GM23248 (cell line): ENCODE results near the gene SH3BGRL2.

Experiments
- EZH2 ChIP-seq: fragments of 200-600 bp; sonication (generic); IDR thresholded peaks from 2 replicates; pipeline ENCODE4 v1.6.1; 2018; ENCODE audit warnings: antibody characterized with exemption, mild to moderate bottlenecking; ENCODE audit not compliant: insufficient read depth, poor library complexity, severe bottlenecking
- EZH2phosphoT487 ChIP-seq: fragments of 200-600 bp; sonication (generic); IDR thresholded peaks from 2 replicates; pipeline ENCODE4 v1.6.1; 2018; ENCODE audit warnings: antibody characterized with exemption, moderate library complexity, mild to moderate bottlenecking, low read depth; ENCODE audit not compliant: insufficient read depth

DNA sequence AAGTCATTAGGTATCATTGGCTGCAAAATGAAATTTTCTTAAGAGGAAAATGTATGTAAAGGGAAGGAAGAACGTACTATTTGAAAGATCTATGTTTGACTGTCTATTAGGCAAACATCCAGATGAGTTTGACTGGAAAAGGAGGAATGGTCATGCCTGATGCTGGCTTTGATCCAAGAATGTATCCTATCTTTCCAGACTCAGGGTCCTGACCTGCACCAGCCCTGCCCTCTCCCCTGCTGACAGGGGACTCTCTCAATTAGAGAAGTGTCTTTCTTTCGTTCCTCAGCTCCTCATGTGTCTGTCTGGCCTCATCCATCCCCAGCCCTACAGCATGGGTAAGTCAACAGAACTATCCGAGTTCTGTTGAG is 21.9 kb upstream of the SH3BGRL2 start:
- TF ChIP-seq EZH2 = no peak
- TF ChIP-seq EZH2phosphoT487 = no peak
